Measurements from ENCODE around the gene ABCB8.

ABCB8 gene

DNA sequence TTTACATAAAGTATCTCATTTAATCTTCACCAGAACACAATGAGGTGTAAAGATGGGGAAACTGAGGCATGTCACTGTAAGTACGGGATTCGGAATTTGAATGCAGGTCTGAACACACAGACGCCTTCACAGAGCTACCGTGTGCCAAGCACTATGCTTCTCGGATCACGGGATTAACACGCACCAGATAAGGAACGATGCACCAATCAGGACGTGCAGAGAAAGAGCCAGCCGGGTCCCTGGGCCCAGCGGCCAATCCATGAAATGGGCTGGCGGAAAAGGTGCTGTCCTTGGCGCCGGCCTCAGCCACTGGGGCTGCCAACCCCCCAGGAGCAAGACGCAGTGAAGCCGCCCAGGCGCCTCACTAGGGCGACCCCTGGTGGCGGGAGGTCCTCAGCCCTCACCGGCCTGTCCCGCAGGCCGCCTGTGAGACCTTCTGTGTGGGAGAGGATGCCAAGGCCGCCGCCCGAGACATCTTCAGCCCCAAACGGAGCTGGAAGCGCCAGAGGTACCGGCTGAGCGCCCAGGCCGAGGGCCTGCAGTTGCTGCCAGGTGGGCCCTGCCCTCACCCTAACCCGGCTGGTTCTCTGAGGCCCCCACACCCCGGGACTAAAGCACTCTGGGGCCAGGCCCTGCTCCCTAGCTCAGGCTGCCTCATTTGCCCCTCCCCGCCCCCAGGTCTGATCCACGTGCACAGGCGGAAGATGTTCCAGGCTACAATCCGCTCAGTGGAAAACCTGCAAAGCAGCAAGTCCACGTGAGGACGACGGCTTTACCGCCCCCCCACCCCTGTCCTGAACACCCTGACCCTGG, 19.5 kb upstream of the ABCB8 start:
- CTCF ChIA-PET, result interaction anchor here (0.5 to 2.8 kb wide), 4 partner anchors 10 to 120 kb away, joined by 3 to 26 read pairs (median 9); no protein-coding TSS in a partner anchor
- no peaks in the 10 kb centered on the region for H3K9me3 ChIP-seq (ENCODE audit: control insufficient read depth, insufficient read depth, low read depth, low read length)
- TF ChIP-seq, protein P1, sequence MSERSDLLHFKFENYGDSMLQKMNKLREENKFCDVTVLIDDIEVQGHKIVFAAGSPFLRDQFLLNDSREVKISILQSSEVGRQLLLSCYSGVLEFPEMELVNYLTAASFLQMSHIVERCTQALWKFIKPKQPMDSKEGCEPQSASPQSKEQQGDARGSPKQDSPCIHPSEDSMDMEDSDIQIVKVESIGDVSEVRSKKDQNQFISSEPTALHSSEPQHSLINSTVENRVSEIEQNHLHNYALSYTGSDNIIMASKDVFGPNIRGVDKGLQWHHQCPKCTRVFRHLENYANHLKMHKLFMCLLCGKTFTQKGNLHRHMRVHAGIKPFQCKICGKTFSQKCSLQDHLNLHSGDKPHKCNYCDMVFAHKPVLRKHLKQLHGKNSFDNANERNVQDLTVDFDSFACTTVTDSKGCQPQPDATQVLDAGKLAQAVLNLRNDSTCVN (tag by site-specific recombination; optimal IDR thresholded peaks at IDR 0.05), result no peak
- TF ChIP-seq ZNF664 (tag by site-specific recombination; IDR thresholded peaks at IDR 0.05), result peak; percentile 89
- TF ChIP-seq, protein P2, sequence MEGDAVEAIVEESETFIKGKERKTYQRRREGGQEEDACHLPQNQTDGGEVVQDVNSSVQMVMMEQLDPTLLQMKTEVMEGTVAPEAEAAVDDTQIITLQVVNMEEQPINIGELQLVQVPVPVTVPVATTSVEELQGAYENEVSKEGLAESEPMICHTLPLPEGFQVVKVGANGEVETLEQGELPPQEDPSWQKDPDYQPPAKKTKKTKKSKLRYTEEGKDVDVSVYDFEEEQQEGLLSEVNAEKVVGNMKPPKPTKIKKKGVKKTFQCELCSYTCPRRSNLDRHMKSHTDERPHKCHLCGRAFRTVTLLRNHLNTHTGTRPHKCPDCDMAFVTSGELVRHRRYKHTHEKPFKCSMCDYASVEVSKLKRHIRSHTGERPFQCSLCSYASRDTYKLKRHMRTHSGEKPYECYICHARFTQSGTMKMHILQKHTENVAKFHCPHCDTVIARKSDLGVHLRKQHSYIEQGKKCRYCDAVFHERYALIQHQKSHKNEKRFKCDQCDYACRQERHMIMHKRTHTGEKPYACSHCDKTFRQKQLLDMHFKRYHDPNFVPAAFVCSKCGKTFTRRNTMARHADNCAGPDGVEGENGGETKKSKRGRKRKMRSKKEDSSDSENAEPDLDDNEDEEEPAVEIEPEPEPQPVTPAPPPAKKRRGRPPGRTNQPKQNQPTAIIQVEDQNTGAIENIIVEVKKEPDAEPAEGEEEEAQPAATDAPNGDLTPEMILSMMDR (tag by site-specific recombination; IDR thresholded peaks at IDR 0.05), result peak; percentile 53; the same call in 1 of the 2 replicates
- H3K27ac ChIP-seq (ENCODE audit: extremely low read depth, low read depth, low read length), result no peak overlapping the region
- POLR2A ChIA-PET, result no interaction called here
- no peak overlapping the region for H3K4me3 ChIP-seq (ENCODE audit: low read depth, low read length)
- no peaks in the 10 kb centered on the region for H3K4me1 ChIP-seq (ENCODE audit: control insufficient read depth, insufficient read depth, low read length)
- no peaks in the 10 kb centered on the region for H3K36me3 ChIP-seq (ENCODE audit: control insufficient read depth in 2 of 2, insufficient read depth in 1 of 2, low read length in 2 of 2)

DNA sequence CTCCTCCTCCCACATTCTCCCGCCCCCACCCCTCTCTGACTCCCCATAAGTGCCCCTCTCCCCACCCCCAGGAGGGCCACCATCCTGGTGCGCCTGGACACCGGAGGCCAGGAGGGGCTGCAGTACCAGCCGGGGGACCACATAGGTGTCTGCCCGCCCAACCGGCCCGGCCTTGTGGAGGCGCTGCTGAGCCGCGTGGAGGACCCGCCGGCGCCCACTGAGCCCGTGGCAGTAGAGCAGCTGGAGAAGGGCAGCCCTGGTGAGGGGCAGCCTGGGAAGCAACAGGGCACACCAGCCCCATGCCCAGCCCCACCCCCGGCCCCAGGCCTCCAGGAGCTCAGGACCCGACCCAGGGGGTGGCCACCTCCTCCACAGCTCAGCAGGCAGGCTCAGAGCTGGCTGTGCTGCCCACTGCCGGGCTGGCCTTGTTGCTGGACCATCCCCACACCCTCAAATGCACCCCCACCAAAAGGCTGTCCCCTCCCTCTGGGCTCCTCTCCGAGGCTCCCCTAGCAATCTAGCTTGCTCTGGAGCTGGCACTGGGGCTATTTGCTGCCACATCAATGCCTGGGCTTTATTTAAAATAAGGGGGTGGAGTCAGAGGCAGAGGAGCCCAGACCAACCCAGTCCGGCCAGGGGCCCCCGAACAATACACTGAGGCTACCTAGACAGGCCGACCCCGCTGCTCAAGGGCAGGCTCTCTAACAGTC, 18.8 kb upstream of the ABCB8 start:
- ChIA-PET CTCF (interaction anchor here (0.5 to 2.8 kb wide), 8 partner anchors 9 to 161 kb away, joined by 3 to 26 read pairs (median 5); no protein-coding TSS in a partner anchor), POLR2A (interaction anchor here (0.6 kb wide), 1 partner anchor 218 kb away, joined by 4 read pairs; no protein-coding TSS in a partner anchor)
- no peaks in the 10 kb centered on the region for H3K4me1 ChIP-seq (ENCODE audit: control insufficient read depth, insufficient read depth, low read length)
- no peaks in the 10 kb centered on the region for H3K36me3 ChIP-seq (ENCODE audit: control insufficient read depth in 2 of 2, insufficient read depth in 1 of 2, low read length in 2 of 2)
- no peak overlapping the region for H3K27ac ChIP-seq (ENCODE audit: extremely low read depth, low read depth, low read length)
- TF ChIP-seq GLIS1 (tag by site-specific recombination; IDR thresholded peaks at IDR 0.05) (peak; percentile 49), KLF16 (tag by site-specific recombination; IDR thresholded peaks at IDR 0.05) (no peak), ZNF404 (tag by site-specific recombination; IDR thresholded peaks at IDR 0.05) (no peak)
- TF ChIP-seq, protein P3, sequence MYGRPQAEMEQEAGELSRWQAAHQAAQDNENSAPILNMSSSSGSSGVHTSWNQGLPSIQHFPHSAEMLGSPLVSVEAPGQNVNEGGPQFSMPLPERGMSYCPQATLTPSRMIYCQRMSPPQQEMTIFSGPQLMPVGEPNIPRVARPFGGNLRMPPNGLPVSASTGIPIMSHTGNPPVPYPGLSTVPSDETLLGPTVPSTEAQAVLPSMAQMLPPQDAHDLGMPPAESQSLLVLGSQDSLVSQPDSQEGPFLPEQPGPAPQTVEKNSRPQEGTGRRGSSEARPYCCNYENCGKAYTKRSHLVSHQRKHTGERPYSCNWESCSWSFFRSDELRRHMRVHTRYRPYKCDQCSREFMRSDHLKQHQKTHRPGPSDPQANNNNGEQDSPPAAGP (tag by site-specific recombination; IDR thresholded peaks at IDR 0.05), result no peak
- H3K9me3 ChIP-seq (ENCODE audit: control insufficient read depth, insufficient read depth, low read depth, low read length), result no peaks in the 10 kb centered on the region
- H3K4me3 ChIP-seq (ENCODE audit: low read depth, low read length), result no peak overlapping the region

DNA sequence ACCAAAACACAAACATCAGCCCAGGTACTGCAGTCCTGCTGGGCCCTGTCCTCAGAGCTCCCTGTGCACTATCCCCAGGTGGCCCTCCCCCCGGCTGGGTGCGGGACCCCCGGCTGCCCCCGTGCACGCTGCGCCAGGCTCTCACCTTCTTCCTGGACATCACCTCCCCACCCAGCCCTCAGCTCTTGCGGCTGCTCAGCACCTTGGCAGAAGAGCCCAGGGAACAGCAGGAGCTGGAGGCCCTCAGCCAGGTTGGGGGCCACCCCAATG, 18.3 kb upstream of the ABCB8 start:
- Histone ChIP-seq H3K4me3 (ENCODE audit: low read depth, low read length) (no peak overlapping the region), H3K4me1 (ENCODE audit: control insufficient read depth, insufficient read depth, low read length) (no peaks in the 10 kb centered on the region), H3K36me3 (ENCODE audit: control insufficient read depth in 2 of 2, insufficient read depth in 1 of 2, low read length in 2 of 2) (no peaks in the 10 kb centered on the region), H3K9me3 (ENCODE audit: control insufficient read depth, insufficient read depth, low read depth, low read length) (no peaks in the 10 kb centered on the region), H3K27ac (ENCODE audit: extremely low read depth, low read depth, low read length) (no peak overlapping the region)
- TF ChIP-seq ZNF341 (tag by site-specific recombination; IDR thresholded peaks at IDR 0.05; ENCODE audit: low read depth) (0 out of 2 replicates have a peak, but pooled peaks have one; percentile 27), ZNF132 (tag by site-specific recombination; IDR thresholded peaks at IDR 0.05; ENCODE audit: borderline replicate concordance) (no peak)
- POLR2A ChIA-PET, result interaction anchor here (0.6 kb wide), 1 partner anchor 217 kb away, joined by 4 read pairs; no protein-coding TSS in a partner anchor
- CTCF ChIA-PET, result interaction anchor here (0.6 to 2.9 kb wide), 8 partner anchors 9 to 306 kb away, joined by 3 to 26 read pairs (median 6); no protein-coding TSS in a partner anchor

DNA sequence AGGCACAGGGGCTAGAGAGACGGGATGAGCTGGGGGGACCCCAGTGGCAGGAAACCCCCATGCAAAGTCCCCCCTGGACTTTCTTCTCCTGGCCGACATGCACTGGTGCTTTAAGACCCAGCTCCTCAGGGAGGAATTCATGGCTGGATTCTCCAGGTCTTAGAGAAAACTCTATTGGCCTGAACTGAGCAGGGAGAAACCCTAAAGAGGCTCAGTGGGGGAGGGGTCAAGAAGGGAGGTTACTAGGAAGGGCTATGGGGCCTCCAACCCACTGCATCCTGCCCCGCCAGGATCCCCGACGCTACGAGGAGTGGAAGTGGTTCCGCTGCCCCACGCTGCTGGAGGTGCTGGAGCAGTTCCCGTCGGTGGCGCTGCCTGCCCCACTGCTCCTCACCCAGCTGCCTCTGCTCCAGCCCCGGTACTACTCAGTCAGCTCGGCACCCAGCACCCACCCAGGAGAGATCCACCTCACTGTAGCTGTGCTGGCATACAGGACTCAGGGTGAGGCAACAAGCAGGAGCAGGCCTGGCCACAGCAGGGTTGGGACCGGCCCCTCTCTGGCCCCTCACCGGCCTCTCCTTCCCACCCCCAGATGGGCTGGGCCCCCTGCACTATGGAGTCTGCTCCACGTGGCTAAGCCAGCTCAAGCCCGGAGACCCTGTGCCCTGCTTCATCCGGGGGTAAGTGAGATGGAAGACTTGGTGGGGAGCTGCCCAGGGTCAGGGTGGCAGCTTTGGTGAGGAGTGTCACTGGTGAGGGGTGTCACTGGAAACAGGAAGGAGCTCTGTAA, 17.7 kb upstream of the ABCB8 start:
- no peaks in the 10 kb centered on the region for H3K4me1 ChIP-seq (ENCODE audit: control insufficient read depth, insufficient read depth, low read length)
- no peaks in the 10 kb centered on the region for H3K9me3 ChIP-seq (ENCODE audit: control insufficient read depth, insufficient read depth, low read depth, low read length)
- H3K27ac ChIP-seq (ENCODE audit: extremely low read depth, low read depth, low read length), result no peak overlapping the region
- ChIA-PET CTCF (interaction anchor here (0.6 to 2.9 kb wide), 17 partner anchors 8 to 306 kb away, joined by 3 to 27 read pairs (median 4); partner anchors contain the start of gene ATG9B), POLR2A (interaction anchor here (1.3 kb wide), 1 partner anchor 18 kb away, joined by 6 read pairs; the partner anchor contains the start of gene ABCB8)
- TF ChIP-seq GLIS1 (tag by site-specific recombination; IDR thresholded peaks at IDR 0.05), result peak; percentile 20; the same call in 1 of the 2 replicates
- TF ChIP-seq SP2 (tag by site-specific recombination; IDR thresholded peaks at IDR 0.05), result peak; percentile 10; the same call in 1 of the 2 replicates
- no peak for TF ChIP-seq ZNF555 (tag by site-specific recombination; conservative IDR thresholded peaks at IDR 0.05)
- TF ChIP-seq ZBTB17 (tag by site-specific recombination; IDR thresholded peaks at IDR 0.05), result 0 out of 2 replicates have a peak, but pooled peaks have one; percentile 8
- TF ChIP-seq ZBTB8A (tag by site-specific recombination; IDR thresholded peaks at IDR 0.05), result 0 out of 2 replicates have a peak, but pooled peaks have one; percentile 36
- peak; percentile 80; the same call in 1 of the 2 replicates for TF ChIP-seq ZNF600 (tag by site-specific recombination; IDR thresholded peaks at IDR 0.05)
- peak; percentile 43 for TF ChIP-seq GLIS2 (tag by site-specific recombination; IDR thresholded peaks at IDR 0.05)
- no peak for TF ChIP-seq ZNF19 (tag by site-specific recombination; IDR thresholded peaks at IDR 0.05; ENCODE audit: low read depth)
- H3K4me3 ChIP-seq (ENCODE audit: low read depth, low read length), result no peak overlapping the region
- no peaks in the 10 kb centered on the region for H3K36me3 ChIP-seq (ENCODE audit: control insufficient read depth in 2 of 2, insufficient read depth in 1 of 2, low read length in 2 of 2)

All from HEK293 (cell line).